HepG2 (cell line): ENCODE results near the gene CPLANE2. TPM values are rescaled to one million over a fixed set of nuclear protein-coding genes. Genes with fewer than 3 reads are reported as not detected.

Experiments used
- DMAP1 ChIP-seq: IDR thresholded peaks from 2 replicates; pipeline ENCODE4 v1.6.1; 2016
- GABPB1 ChIP-seq: IDR thresholded peaks from 2 replicates; pipeline ENCODE4 v1.6.1; 2016; ENCODE audit warnings: mild to moderate bottlenecking, missing genetic modification reagents, moderate library complexity, missing compliant biosample characterization
- GTF3A ChIP-seq: sonication (generic); formaldehyde crosslinking; conservative IDR thresholded peaks from 2 replicates; pipeline ENCODE4 v1.4.0; 2020; ENCODE audit warnings: mild to moderate bottlenecking, missing genetic modification reagents
- HOXA5 ChIP-seq: sonication (generic); formaldehyde crosslinking; IDR thresholded peaks from 2 replicates; pipeline ENCODE4 v1.4.0; 2020; ENCODE audit warnings: missing genetic modification reagents
- IRF2 ChIP-seq: IDR thresholded peaks from 2 replicates; pipeline ENCODE4 v1.6.1; 2018; ENCODE audit warnings: missing genetic modification reagents, missing compliant biosample characterization
- KAT7 ChIP-seq: IDR thresholded peaks from 2 replicates; pipeline ENCODE4 v1.6.1; 2018; ENCODE audit warnings: borderline replicate concordance, missing compliant biosample characterization
- KDM5B ChIP-seq: sonication (generic); formaldehyde crosslinking; IDR thresholded peaks from 2 replicates; pipeline ENCODE4 v1.4.0; 2020; ENCODE audit warnings: missing genetic modification reagents, mild to moderate bottlenecking, borderline replicate concordance
- KLF16 ChIP-seq, 2 experiments: sonication (generic) in 1 of 2; formaldehyde crosslinking in 1 of 2; IDR thresholded peaks; 2 replicates each; pipeline versions ENCODE4 v1.6.1 to v1.8.0; 2016 to 2023; ENCODE audit warnings: missing genetic modification reagents in 2 of 2, missing compliant biosample characterization in 1 of 2
- MTA1 ChIP-seq: sonication (generic); formaldehyde crosslinking; IDR thresholded peaks from 2 replicates; pipeline ENCODE4 v1.4.0; 2020; ENCODE audit warnings: missing genetic modification reagents, mild to moderate bottlenecking, borderline replicate concordance
- NR2C2 ChIP-seq: sonication (generic); formaldehyde crosslinking; IDR thresholded peaks from 2 replicates; pipeline ENCODE4 v1.4.0; 2020; ENCODE audit warnings: missing genetic modification reagents, mild to moderate bottlenecking, moderate library complexity, borderline replicate concordance
- PHF8 ChIP-seq: sonication (generic); formaldehyde crosslinking; IDR thresholded peaks from 2 replicates; pipeline ENCODE4 v1.5.0; 2020; ENCODE audit warnings: missing genetic modification reagents
- POLR2AphosphoS5 ChIP-seq: IDR thresholded peaks from 2 replicates; pipeline ENCODE4 v1.6.1; 2012; ENCODE audit warnings: low read depth, low read length
- RBFOX2 ChIP-seq: fragments of 200-400 bp; formaldehyde crosslinking; IDR thresholded peaks from 2 replicates; pipeline ENCODE4 v1.6.1; 2017; ENCODE audit warnings: low read depth, mild to moderate bottlenecking, low read length
- RFXANK ChIP-seq: IDR thresholded peaks from 2 replicates; pipeline ENCODE4 v1.6.1; 2016
- TOPORS ChIP-seq: sonication (generic); formaldehyde crosslinking; IDR thresholded peaks from 2 replicates; pipeline ENCODE4 v1.8.0; 2023; ENCODE audit warnings: mild to moderate bottlenecking, missing genetic modification reagents
- ZMYM2 ChIP-seq: sonication (generic); formaldehyde crosslinking; IDR thresholded peaks from 2 replicates; pipeline ENCODE4 v1.8.0; 2022; ENCODE audit warnings: mild to moderate bottlenecking, missing genetic modification reagents
- ZNF12 ChIP-seq: sonication (generic); formaldehyde crosslinking; IDR thresholded peaks from 2 replicates; pipeline ENCODE4 v1.5.0; 2020; ENCODE audit warnings: missing genetic modification reagents
- ZNF326 ChIP-seq: sonication (generic); formaldehyde crosslinking; IDR thresholded peaks from 2 replicates; pipeline ENCODE4 v1.4.0; 2020; ENCODE audit warnings: missing genetic modification reagents, borderline replicate concordance
- ZNF687 ChIP-seq: sonication (generic); formaldehyde crosslinking; IDR thresholded peaks from 2 replicates; pipeline ENCODE4 v1.5.1; 2020; ENCODE audit warnings: mild to moderate bottlenecking, missing genetic modification reagents, moderate library complexity
- ZNF709 ChIP-seq: sonication (generic); formaldehyde crosslinking; IDR thresholded peaks from 2 replicates; pipeline ENCODE4 v1.5.0; 2020; ENCODE audit warnings: mild to moderate bottlenecking, missing genetic modification reagents
- ZNF772 ChIP-seq: sonication (generic); formaldehyde crosslinking; IDR thresholded peaks from 2 replicates; pipeline ENCODE4 v1.5.0; 2020; ENCODE audit warnings: mild to moderate bottlenecking, missing genetic modification reagents
- polyA plus RNA-seq, 8 experiments: library from polyadenylated mRNA; depleted of rRNA in 3 of 8; stranded (reverse) in 7 of 8; unstranded in 1 of 8; fragments of >200 nt; fragmentation: Illumina TruSeq in 4 of 8; extraction: Trizol in 4 of 8; gene quantifications; 2 replicates each; pipeline versions ENCODE4 v1.2.1 to v1.2.3, GENCODE V29; 2011 to 2016; ENCODE audit warnings: low read depth in 4 of 8, missing spikeins in 1 of 8, mixed read lengths in 1 of 8; ENCODE audit not compliant: insufficient read depth in 1 of 8
- total RNA-seq, 5 experiments: library from RNA; depleted of rRNA; stranded (reverse); fragments of >200 nt; fragmentation: Illumina TruSeq; extraction: Trizol; gene quantifications; 2 replicates each; pipeline ENCODE4 v1.2.3, GENCODE V29; 2016; ENCODE audit warnings: low read depth in 1 of 5
- TF ChIP-seq, protein P1 (sequence below): sonication (generic); formaldehyde crosslinking; IDR thresholded peaks from 2 replicates; pipeline ENCODE4 v1.4.0; 2020; ENCODE audit warnings: missing genetic modification reagents
- TF ChIP-seq, protein P2 (sequence below): IDR thresholded peaks from 2 replicates; pipeline ENCODE4 v1.6.1; 2012; ENCODE audit warnings: inconsistent platforms
- TF ChIP-seq, protein P3 (sequence below): sonication (generic); formaldehyde crosslinking; conservative IDR thresholded peaks from 2 replicates; pipeline ENCODE4 v1.8.1; 2023; ENCODE audit warnings: missing genetic modification reagents

The CPLANE2 gene
- total and polyA plus RNA-seq, 2 of the 13 experiments (the other 11 are each of a cell fraction or from before 2014, with no cell fraction given) = 0.29 to 1.6 TPM

- TF ChIP-seq, protein P1, sequence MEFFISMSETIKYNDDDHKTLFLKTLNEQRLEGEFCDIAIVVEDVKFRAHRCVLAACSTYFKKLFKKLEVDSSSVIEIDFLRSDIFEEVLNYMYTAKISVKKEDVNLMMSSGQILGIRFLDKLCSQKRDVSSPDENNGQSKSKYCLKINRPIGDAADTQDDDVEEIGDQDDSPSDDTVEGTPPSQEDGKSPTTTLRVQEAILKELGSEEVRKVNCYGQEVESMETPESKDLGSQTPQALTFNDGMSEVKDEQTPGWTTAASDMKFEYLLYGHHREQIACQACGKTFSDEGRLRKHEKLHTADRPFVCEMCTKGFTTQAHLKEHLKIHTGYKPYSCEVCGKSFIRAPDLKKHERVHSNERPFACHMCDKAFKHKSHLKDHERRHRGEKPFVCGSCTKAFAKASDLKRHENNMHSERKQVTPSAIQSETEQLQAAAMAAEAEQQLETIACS = no peak
- TF ChIP-seq NR2C2 = no peak
- peak; percentile 88 for TF ChIP-seq ZNF687 (CRISPR knock-in tag)
- peak; percentile 43; the same call in 1 of the 2 replicates for TF ChIP-seq PHF8 (CRISPR knock-in tag)
- TF ChIP-seq KLF16 (CRISPR knock-in tag; IDR thresholded peaks at IDR 0.05) = 0 out of 4 replicates have a peak, but pooled peaks of 1 of the 2 experiments have one; percentile 47
- peak; percentile 41; the same call in 1 of the 2 replicates for TF ChIP-seq MTA1 (CRISPR knock-in tag)
- peak; percentile 59; the same call in 1 of the 2 replicates for TF ChIP-seq DMAP1 (CRISPR knock-in tag)
- peak; percentile 32; the same call in 1 of the 2 replicates for TF ChIP-seq ZNF709 (CRISPR knock-in tag)
- peak; percentile 89 for TF ChIP-seq POLR2AphosphoS5
- no peak for TF ChIP-seq HOXA5 (CRISPR knock-in tag)
- TF ChIP-seq ZNF326 (CRISPR knock-in tag) = no peak
- peak; percentile 65; the same call in 1 of the 2 replicates for TF ChIP-seq GABPB1
- peak; percentile 70 for TF ChIP-seq RBFOX2
- TF ChIP-seq, protein P2, sequence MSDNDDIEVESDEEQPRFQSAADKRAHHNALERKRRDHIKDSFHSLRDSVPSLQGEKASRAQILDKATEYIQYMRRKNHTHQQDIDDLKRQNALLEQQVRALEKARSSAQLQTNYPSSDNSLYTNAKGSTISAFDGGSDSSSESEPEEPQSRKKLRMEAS = peak; percentile 86
- TF ChIP-seq IRF2 (CRISPR knock-in tag) = 0 out of 2 replicates have a peak, but pooled peaks have one; percentile 26
- TF ChIP-seq TOPORS (CRISPR knock-in tag) = no peak
- TF ChIP-seq ZMYM2 (CRISPR knock-in tag) = 0 out of 2 replicates have a peak, but pooled peaks have one; percentile 34
- TF ChIP-seq KAT7 = no peak
- TF ChIP-seq, protein P3, sequence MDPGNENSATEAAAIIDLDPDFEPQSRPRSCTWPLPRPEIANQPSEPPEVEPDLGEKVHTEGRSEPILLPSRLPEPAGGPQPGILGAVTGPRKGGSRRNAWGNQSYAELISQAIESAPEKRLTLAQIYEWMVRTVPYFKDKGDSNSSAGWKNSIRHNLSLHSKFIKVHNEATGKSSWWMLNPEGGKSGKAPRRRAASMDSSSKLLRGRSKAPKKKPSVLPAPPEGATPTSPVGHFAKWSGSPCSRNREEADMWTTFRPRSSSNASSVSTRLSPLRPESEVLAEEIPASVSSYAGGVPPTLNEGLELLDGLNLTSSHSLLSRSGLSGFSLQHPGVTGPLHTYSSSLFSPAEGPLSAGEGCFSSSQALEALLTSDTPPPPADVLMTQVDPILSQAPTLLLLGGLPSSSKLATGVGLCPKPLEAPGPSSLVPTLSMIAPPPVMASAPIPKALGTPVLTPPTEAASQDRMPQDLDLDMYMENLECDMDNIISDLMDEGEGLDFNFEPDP (CRISPR knock-in tag) = no peak
- no peak for TF ChIP-seq GTF3A (CRISPR knock-in tag)
- peak; percentile 43; the same call in 1 of the 2 replicates for TF ChIP-seq ZNF12 (CRISPR knock-in tag)
- no peak for TF ChIP-seq ZNF772 (CRISPR knock-in tag)
- TF ChIP-seq RFXANK = no peak
- peak; percentile 44; the same call in 1 of the 2 replicates for TF ChIP-seq KDM5B (CRISPR knock-in tag)
Observed at GRCh38 chr1:16206547-16207317, 30.3 kb downstream of the CPLANE2 start (continued).
